SK-N-SH (cell line): ENCODE measurements around the gene LTB4R2.

Experiments
- CHD2 ChIP-seq: fragments of 150-350 bp; IDR thresholded peaks from 2 replicates; pipeline ENCODE4 v1.6.1; 2018; ENCODE audit warnings: low read length; ENCODE audit not compliant: partially characterized antibody
- EP300 ChIP-seq, 2 experiments: IDR thresholded peaks; 2 replicates each; pipeline versions ENCODE4 v1.4.0 to v1.6.1; 2012; ENCODE audit warnings: borderline replicate concordance in 1 of 2, low read depth in 1 of 2, low read length in 1 of 2
- FOXM1 ChIP-seq: IDR thresholded peaks from 2 replicates; pipeline ENCODE4 v1.4.0; 2012; ENCODE audit warnings: low read depth, mild to moderate bottlenecking
- GATA2 ChIP-seq: sonication (generic); formaldehyde crosslinking; IDR thresholded peaks from 2 replicates; pipeline ENCODE4 v1.5.0; 2020; ENCODE audit warnings: mild to moderate bottlenecking, missing genetic modification reagents
- MXI1 ChIP-seq: IDR thresholded peaks from 2 replicates; pipeline ENCODE4 v1.6.1; 2012; ENCODE audit warnings: mild to moderate bottlenecking, low read depth, low read length, improper control_type of control experiment
- TAF1 ChIP-seq: IDR thresholded peaks from 2 replicates; pipeline ENCODE4 v1.6.1; 2012; ENCODE audit warnings: low read depth, mild to moderate bottlenecking, low read length, moderate library complexity, borderline replicate concordance
- TCF12 ChIP-seq: IDR thresholded peaks from 2 replicates; pipeline ENCODE4 v1.4.0; 2012
- YY1 ChIP-seq: IDR thresholded peaks from 2 replicates; pipeline ENCODE4 v1.4.0; 2012; ENCODE audit warnings: low read depth, mild to moderate bottlenecking
- TF ChIP-seq, protein P1 (sequence below): fragments of 200-600 bp; sonication (generic); IDR thresholded peaks from 2 replicates; pipeline ENCODE4 v1.6.1; 2017; ENCODE audit warnings: antibody characterized with exemption, mild to moderate bottlenecking, moderate library complexity

DNA sequence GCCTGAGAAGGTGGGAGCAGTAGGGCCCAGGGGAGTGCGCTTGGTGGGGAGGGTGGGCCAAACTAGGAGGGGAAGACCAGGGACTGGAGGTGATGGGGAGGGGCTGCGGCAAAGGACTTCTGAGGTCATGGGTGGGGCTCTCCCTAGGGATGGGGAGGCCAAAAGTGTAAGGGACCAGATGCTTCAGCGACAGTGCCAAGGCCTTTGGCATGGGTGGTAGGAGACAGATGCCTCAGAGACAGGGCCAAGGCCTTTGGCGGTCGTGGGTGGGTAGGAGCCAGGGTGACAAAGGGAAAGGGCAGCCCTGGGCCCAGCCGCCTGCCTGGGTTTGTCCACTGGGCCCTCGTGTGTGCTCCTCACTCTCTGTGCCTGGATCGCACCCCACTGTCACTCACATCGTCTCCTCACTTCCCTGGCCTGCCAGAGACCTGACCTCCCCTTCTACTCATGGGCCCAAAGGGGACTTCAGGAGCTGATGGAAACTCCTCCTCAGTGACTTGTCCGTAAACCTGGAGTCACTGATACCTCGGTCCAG lies 25.4 kb upstream of the LTB4R2 start:
- TF ChIP-seq GATA2 (CRISPR knock-in tag) = no peak
- TF ChIP-seq, protein P1, sequence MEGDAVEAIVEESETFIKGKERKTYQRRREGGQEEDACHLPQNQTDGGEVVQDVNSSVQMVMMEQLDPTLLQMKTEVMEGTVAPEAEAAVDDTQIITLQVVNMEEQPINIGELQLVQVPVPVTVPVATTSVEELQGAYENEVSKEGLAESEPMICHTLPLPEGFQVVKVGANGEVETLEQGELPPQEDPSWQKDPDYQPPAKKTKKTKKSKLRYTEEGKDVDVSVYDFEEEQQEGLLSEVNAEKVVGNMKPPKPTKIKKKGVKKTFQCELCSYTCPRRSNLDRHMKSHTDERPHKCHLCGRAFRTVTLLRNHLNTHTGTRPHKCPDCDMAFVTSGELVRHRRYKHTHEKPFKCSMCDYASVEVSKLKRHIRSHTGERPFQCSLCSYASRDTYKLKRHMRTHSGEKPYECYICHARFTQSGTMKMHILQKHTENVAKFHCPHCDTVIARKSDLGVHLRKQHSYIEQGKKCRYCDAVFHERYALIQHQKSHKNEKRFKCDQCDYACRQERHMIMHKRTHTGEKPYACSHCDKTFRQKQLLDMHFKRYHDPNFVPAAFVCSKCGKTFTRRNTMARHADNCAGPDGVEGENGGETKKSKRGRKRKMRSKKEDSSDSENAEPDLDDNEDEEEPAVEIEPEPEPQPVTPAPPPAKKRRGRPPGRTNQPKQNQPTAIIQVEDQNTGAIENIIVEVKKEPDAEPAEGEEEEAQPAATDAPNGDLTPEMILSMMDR = no peak
- no peak for TF ChIP-seq YY1
- no peak for TF ChIP-seq FOXM1
- TF ChIP-seq CHD2 = no peak
- no peak for TF ChIP-seq TCF12
- TF ChIP-seq TAF1 = no peak
- TF ChIP-seq EP300 (IDR thresholded peaks at IDR 0.05; ENCODE audit: borderline replicate concordance in 1 of 2, low read depth in 1 of 2, low read length in 1 of 2) = no peak
- no peak for TF ChIP-seq MXI1
